Endothelial cell of umbilical vein (primary cell): Measurements from ENCODE around the gene LRRC17. TPM values are rescaled to one million over a fixed set of nuclear protein-coding genes. Genes with fewer than 3 reads are reported as not detected.

Source experiments
- BruUV-seq: library from RNA; stranded (reverse); fragments of 400-500 nt; replicated peaks from 2 replicates; lab custom pipeline; 2021; lab: Mats Ljungman, UMichigan
- CTCF ChIA-PET: fragments of 300-600, 350-600 bp; sonication (Branson Sonifier 250); formaldehyde crosslinking; loops from one replicate; lab custom pipeline; 2021; ENCODE audit warnings: antibody characterized with exemption, inconsistent platforms; lab: Charles Lee
- POLR2A ChIA-PET: fragments of 300-600, 350-600 bp; sonication (Branson Sonifier 250); formaldehyde crosslinking; loops from one replicate; lab custom pipeline; 2021; ENCODE audit warnings: antibody characterized with exemption, inconsistent platforms; lab: Charles Lee
- DNase-seq: peaks from one replicate; pipeline ENCODE4 v3.0.0-alpha.2; 2011; ENCODE audit warnings: low read depth, low spot score
- FAIRE-seq: peaks from 2 replicates; lab custom pipeline; 2011; peaks lifted over from hg19 to GRCh38; lab: Jason Lieb, UNC
- H2AFZ ChIP-seq: 2 replicates; pipeline ENCODE4 v1.6.0; 2012; ENCODE audit warnings: low read depth, low read length, control low read depth, inconsistent platforms
- H3K27ac ChIP-seq: 2 replicates; pipeline ENCODE4 v1.5.1; 2011; ENCODE audit warnings: low read depth, mild to moderate bottlenecking, control low read depth, low read length, moderate library complexity; ENCODE audit not compliant: insufficient read depth
- H3K27me3 ChIP-seq, 2 experiments: 2 replicates each; pipeline versions ENCODE4 v1.6.0 to v1.6.1; 2011; ENCODE audit warnings: low read length in 2 of 2, mixed read lengths in 1 of 2; ENCODE audit not compliant: control insufficient read depth in 2 of 2, insufficient read depth in 2 of 2
- H3K36me3 ChIP-seq, 2 experiments: 2 replicates in 1 of 2; 3 replicates in 1 of 2; pipeline ENCODE4 v1.5.1; 2011; ENCODE audit warnings: low read length in 2 of 2, mild to moderate bottlenecking in 1 of 2, moderate library complexity in 1 of 2; ENCODE audit not compliant: control insufficient read depth in 2 of 2, insufficient read depth in 2 of 2; ENCODE audit errors: extremely low read depth in 1 of 2
- H3K4me1 ChIP-seq: 3 replicates; pipeline ENCODE4 v1.5.1; 2011; ENCODE audit warnings: mild to moderate bottlenecking, low read length; ENCODE audit not compliant: control insufficient read depth, insufficient read depth; ENCODE audit errors: extremely low read depth
- H3K4me2 ChIP-seq: 2 replicates; pipeline ENCODE4 v1.6.1; 2011; ENCODE audit warnings: low read length, control low read depth, mixed read lengths; ENCODE audit not compliant: insufficient read depth
- H3K4me3 ChIP-seq, 3 experiments: fragments of 200-600 bp in 1 of 3; sonication (generic), shearing (Covaris generic) in 1 of 3; replicated peaks in 1 of 3; 2 replicates each; pipeline ENCODE4 v1.5.1; 2011 to 2016; ENCODE audit warnings: control low read depth in 3 of 3, low read length in 3 of 3, mild to moderate bottlenecking in 2 of 3, inconsistent platforms in 1 of 3, low read depth in 1 of 3, moderate library complexity in 1 of 3; ENCODE audit not compliant: insufficient read depth in 1 of 3
- H3K79me2 ChIP-seq: 2 replicates; pipeline ENCODE4 v1.6.0; 2012; ENCODE audit warnings: low read length, inconsistent platforms; ENCODE audit not compliant: control insufficient read depth, insufficient read depth
- H3K9ac ChIP-seq: replicated peaks from 2 replicates; pipeline ENCODE3; 2011; ENCODE audit warnings: low read length, control low read depth; ENCODE audit not compliant: insufficient read depth; ENCODE audit errors: extremely low read depth
- H3K9me1 ChIP-seq: replicated peaks from 3 replicates; pipeline ENCODE4 v1.6.0; 2011; ENCODE audit warnings: mild to moderate bottlenecking, low read length; ENCODE audit not compliant: control insufficient read depth, insufficient read depth; ENCODE audit errors: extremely low read depth
- H3K9me3 ChIP-seq: replicated peaks from 2 replicates; pipeline ENCODE4 v1.5.1; 2012; ENCODE audit warnings: low read length, inconsistent platforms; ENCODE audit not compliant: control insufficient read depth, insufficient read depth
- H4K20me1 ChIP-seq: replicated peaks from 2 replicates; pipeline ENCODE3; 2011; ENCODE audit warnings: mild to moderate bottlenecking, low read length; ENCODE audit not compliant: control insufficient read depth, insufficient read depth; ENCODE audit errors: extremely low read depth
- EZH2 ChIP-seq: IDR thresholded peaks from 2 replicates; pipeline ENCODE4 v1.6.1; 2012; ENCODE audit warnings: borderline replicate concordance, low read depth, mild to moderate bottlenecking, moderate library complexity, low read length, inconsistent platforms; ENCODE audit not compliant: severe bottlenecking
- FOS ChIP-seq: IDR thresholded peaks from 2 replicates; pipeline ENCODE4 v1.6.1; 2011; ENCODE audit warnings: mild to moderate bottlenecking, low read length, moderate library complexity, borderline replicate concordance; ENCODE audit not compliant: insufficient read depth
- GATA2 ChIP-seq: IDR thresholded peaks from 2 replicates; pipeline ENCODE4 v1.7.0; 2011; ENCODE audit warnings: low read depth, mild to moderate bottlenecking, moderate library complexity, mixed read lengths, low read length; ENCODE audit not compliant: insufficient read length, insufficient read depth
- JUN ChIP-seq: IDR thresholded peaks from 2 replicates; pipeline ENCODE4 v1.6.1; 2011; ENCODE audit warnings: borderline replicate concordance, low read depth; ENCODE audit not compliant: insufficient read length, insufficient read depth
- MYC ChIP-seq: IDR thresholded peaks from one replicate; pipeline ENCODE4 v1.6.1; 2011; ENCODE audit warnings: mild to moderate bottlenecking, low read depth, low read length
- POLR2A ChIP-seq: IDR thresholded peaks from 2 replicates; pipeline ENCODE4 v1.6.1; 2012; ENCODE audit warnings: low read depth, mild to moderate bottlenecking, control low read depth, low read length
- POLR2AphosphoS5 ChIP-seq: IDR thresholded peaks from 2 replicates; pipeline ENCODE4 v1.6.1; 2012; ENCODE audit warnings: low read depth, mild to moderate bottlenecking, control low read depth, low read length, moderate library complexity; ENCODE audit not compliant: insufficient read depth
- dilution Hi-C: fragments of 300-500 bp; cut with MboI; formaldehyde crosslinking; loops from one replicate; pipeline ENCODE4 v1.15.0; 2019; ENCODE audit warnings: low sequenced_read_pairs; ENCODE audit not compliant: extremely low pct_ligation_motif_present
- intact Hi-C: fragments of 100-400 bp; cut with micrococcal nuclease; formaldehyde crosslinking; loops from one replicate; pipeline ENCODE4 v1.10.0; 2022
- polyA plus RNA-seq, 4 experiments: library from polyadenylated mRNA; depleted of rRNA in 3 of 4; stranded (reverse) in 3 of 4; unstranded in 1 of 4; fragments of >200 nt; gene quantifications; 2 replicates each; pipeline versions ENCODE4 v1.2.1 to v1.2.3, GENCODE V29; 2011 to 2012; ENCODE audit warnings: missing spikeins in 1 of 4
- total RNA-seq: library from RNA; stranded (reverse); gene quantifications from 2 replicates; pipeline ENCODE4 v1.2.3, GENCODE V29; 2021
- TF ChIP-seq, protein P1 (sequence below), 2 donors: IDR thresholded peaks; 1 replicate in 1 of 2; 2 replicates in 1 of 2; pipeline ENCODE4 v1.5.1; 2011; ENCODE audit warnings: low read length in 2 of 2, mild to moderate bottlenecking in 2 of 2, moderate library complexity in 2 of 2, control low read depth in 1 of 2, inconsistent platforms in 1 of 2, low read depth in 1 of 2; ENCODE audit not compliant: insufficient read depth in 1 of 2; ENCODE audit errors: extremely low read depth in 1 of 2
- TF ChIP-seq, protein P2 (sequence below): IDR thresholded peaks from 2 replicates; pipeline ENCODE4 v1.6.1; 2011; ENCODE audit not compliant: insufficient read depth, insufficient read length

Gene LRRC17
- total and polyA plus RNA-seq, 2 donors (not counting 3 experiments of a cell fraction or from before 2014, with no cell fraction given) = 22.7 to 33.7 TPM

DNA sequence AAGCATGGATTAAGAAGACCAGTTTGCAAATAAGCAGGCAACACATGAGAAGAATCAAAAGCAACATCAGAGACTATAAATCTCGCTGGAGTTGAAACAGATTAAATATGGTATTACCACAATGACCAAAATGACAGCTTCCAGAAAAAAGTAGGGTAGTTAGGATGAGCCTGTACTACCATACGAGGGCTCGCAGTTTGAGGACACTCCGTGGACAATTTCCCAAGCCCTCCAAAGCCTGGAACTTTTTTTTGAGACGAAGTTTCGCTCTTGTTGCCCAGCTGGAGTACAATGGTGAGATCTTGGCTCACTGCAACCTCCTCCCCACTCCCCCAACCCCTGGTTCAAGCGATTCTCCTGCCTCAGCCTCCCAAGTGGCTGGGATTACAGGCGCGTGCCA lies 1.0 kb downstream of the LRRC17 start:
- Histone ChIP-seq H3K4me2 (peak overlapping the region; percentile 92), H4K20me1 (no peaks in the 10 kb centered on the region), H2AFZ (no peak overlapping the region), H3K36me3 (no peaks in the 10 kb centered on the region), H3K4me1 (peaks cover 20% of the 10 kb centered on the region), H3K9ac (no peak overlapping the region), H3K27me3 (no peaks in the 10 kb centered on the region), H3K9me1 (no peaks in the 10 kb centered on the region), H3K9me3 (no peaks in the 10 kb centered on the region), H3K4me3 (peak overlapping the region in 1 of 3 experiments; percentile 77), H3K27ac (no peak overlapping the region), H3K79me2 (no peaks in the 10 kb centered on the region)
- dilution Hi-C loops (no loop called here), intact Hi-C loops (loop anchor here (1.0 kb wide), 1 partner anchor 38 kb away; no protein-coding TSS in a partner anchor)
- ChIA-PET POLR2A (no interaction called here), CTCF (interaction anchor here (1.1 kb wide), 1 partner anchor 156 kb away, joined by 3 read pairs; no protein-coding TSS in a partner anchor)
- BruUV-seq = no TSS peak
- TF ChIP-seq POLR2A (no peak), JUN (no peak), POLR2AphosphoS5 (no peak), MYC (no peak), EZH2 (no peak), GATA2 (no peak), FOS (no peak)
- TF ChIP-seq, protein P1, sequence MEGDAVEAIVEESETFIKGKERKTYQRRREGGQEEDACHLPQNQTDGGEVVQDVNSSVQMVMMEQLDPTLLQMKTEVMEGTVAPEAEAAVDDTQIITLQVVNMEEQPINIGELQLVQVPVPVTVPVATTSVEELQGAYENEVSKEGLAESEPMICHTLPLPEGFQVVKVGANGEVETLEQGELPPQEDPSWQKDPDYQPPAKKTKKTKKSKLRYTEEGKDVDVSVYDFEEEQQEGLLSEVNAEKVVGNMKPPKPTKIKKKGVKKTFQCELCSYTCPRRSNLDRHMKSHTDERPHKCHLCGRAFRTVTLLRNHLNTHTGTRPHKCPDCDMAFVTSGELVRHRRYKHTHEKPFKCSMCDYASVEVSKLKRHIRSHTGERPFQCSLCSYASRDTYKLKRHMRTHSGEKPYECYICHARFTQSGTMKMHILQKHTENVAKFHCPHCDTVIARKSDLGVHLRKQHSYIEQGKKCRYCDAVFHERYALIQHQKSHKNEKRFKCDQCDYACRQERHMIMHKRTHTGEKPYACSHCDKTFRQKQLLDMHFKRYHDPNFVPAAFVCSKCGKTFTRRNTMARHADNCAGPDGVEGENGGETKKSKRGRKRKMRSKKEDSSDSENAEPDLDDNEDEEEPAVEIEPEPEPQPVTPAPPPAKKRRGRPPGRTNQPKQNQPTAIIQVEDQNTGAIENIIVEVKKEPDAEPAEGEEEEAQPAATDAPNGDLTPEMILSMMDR (IDR thresholded peaks at IDR 0.05; ENCODE audit: extremely low read depth in 1 of 2, insufficient read depth in 1 of 2, low read depth in 1 of 2, low read length in 2 of 2) = no peak
- TF ChIP-seq, protein P2, sequence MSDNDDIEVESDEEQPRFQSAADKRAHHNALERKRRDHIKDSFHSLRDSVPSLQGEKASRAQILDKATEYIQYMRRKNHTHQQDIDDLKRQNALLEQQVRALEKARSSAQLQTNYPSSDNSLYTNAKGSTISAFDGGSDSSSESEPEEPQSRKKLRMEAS = no peak
- DNase-seq = no peak
- no peak for FAIRE-seq
